A673 (cell line): ENCODE measurements around the gene NOS1AP. TPM values are rescaled to one million over a fixed set of nuclear protein-coding genes. Genes with fewer than 3 reads are reported as not detected.

Source experiments
- BruUV-seq: library from RNA; stranded (reverse); fragments of 400-500 nt; replicated peaks from 2 replicates; lab custom pipeline; 2021; lab: Mats Ljungman, UMichigan
- CTCF ChIA-PET: fragments of 300-600 bp; sonication (Branson Sonifier 250); formaldehyde crosslinking; loops from one replicate; lab custom pipeline; 2022; ENCODE audit warnings: antibody characterized with exemption; lab: Charles Lee
- POLR2A ChIA-PET: fragments of 300-600 bp; sonication (Branson Sonifier 250); formaldehyde crosslinking; loops from one replicate; lab custom pipeline; 2022; ENCODE audit warnings: antibody characterized with exemption; ENCODE audit not compliant: low non-redundant PET; lab: Charles Lee
- DNase-seq: peaks from one replicate; pipeline ENCODE4 v3.0.0-alpha.2; 2015; ENCODE audit warnings: low spot score
- H3K27ac ChIP-seq: fragments of 200-600 bp; sonication (generic); 2 replicates; pipeline ENCODE4 v1.5.1; 2016; ENCODE audit warnings: mixed run types, low read depth, mild to moderate bottlenecking, mixed read lengths, antibody characterized with exemption, low read length; ENCODE audit not compliant: poor library complexity, severe bottlenecking
- H3K27me3 ChIP-seq: fragments of 200-600 bp; sonication (generic); replicated peaks from 2 replicates; pipeline ENCODE4 v1.6.1; 2017; ENCODE audit warnings: mixed run types, low read depth, mild to moderate bottlenecking, mixed read lengths, antibody characterized with exemption, low read length; ENCODE audit not compliant: insufficient read depth, poor library complexity
- H3K36me3 ChIP-seq: fragments of 200-600 bp; sonication (generic); 2 replicates; pipeline ENCODE4 v1.6.1; 2016; ENCODE audit warnings: mixed run types, mild to moderate bottlenecking, mixed read lengths, antibody characterized with exemption, low read length; ENCODE audit not compliant: insufficient read depth, poor library complexity, severe bottlenecking
- H3K4me1 ChIP-seq: fragments of 200-600 bp; sonication (generic); 2 replicates; pipeline ENCODE4 v1.6.1; 2017; ENCODE audit warnings: mixed run types, mild to moderate bottlenecking, mixed read lengths, antibody characterized with exemption, low read length; ENCODE audit not compliant: insufficient read depth, poor library complexity, severe bottlenecking
- H3K4me3 ChIP-seq: fragments of 200-600 bp; sonication (generic); 2 replicates; pipeline ENCODE4 v1.5.1; 2016; ENCODE audit warnings: low read depth, mixed run types, mild to moderate bottlenecking, mixed read lengths, low read length; ENCODE audit not compliant: poor library complexity, severe bottlenecking
- H3K9me3 ChIP-seq: fragments of 200-600 bp; sonication (generic); 2 replicates; pipeline ENCODE4 v1.6.1; 2016; ENCODE audit warnings: mixed run types, low read depth, mild to moderate bottlenecking, mixed read lengths, antibody characterized with exemption, low read length; ENCODE audit not compliant: poor library complexity, severe bottlenecking
- EZH2 ChIP-seq: fragments of 200-600 bp; sonication (generic); IDR thresholded peaks from 2 replicates; pipeline ENCODE4 v1.6.1; 2017; ENCODE audit warnings: borderline replicate concordance, low read depth, mild to moderate bottlenecking, mixed read lengths, antibody characterized with exemption, low read length; ENCODE audit not compliant: poor library complexity, severe bottlenecking
- intact Hi-C: fragments of 100-400 bp; cut with micrococcal nuclease; formaldehyde crosslinking; loops from one replicate; pipeline ENCODE4 v1.10.0; 2022; ENCODE audit not compliant: unreplicated experiment
- total RNA-seq: library from RNA; stranded (reverse); gene quantifications from 2 replicates; pipeline ENCODE4 v1.2.3, GENCODE V29; 2021
- TF ChIP-seq, protein P1 (sequence below): fragments of 300-800, 200-600 bp; sonication (generic); conservative IDR thresholded peaks from 2 replicates; pipeline ENCODE4 v1.5.1; 2017; ENCODE audit warnings: low read depth, mild to moderate bottlenecking, antibody characterized with exemption, low read length, moderate library complexity, mixed read lengths

NOS1AP gene
- total RNA-seq, 1 experiment from 2014 or later = 28.0 TPM

DNA sequence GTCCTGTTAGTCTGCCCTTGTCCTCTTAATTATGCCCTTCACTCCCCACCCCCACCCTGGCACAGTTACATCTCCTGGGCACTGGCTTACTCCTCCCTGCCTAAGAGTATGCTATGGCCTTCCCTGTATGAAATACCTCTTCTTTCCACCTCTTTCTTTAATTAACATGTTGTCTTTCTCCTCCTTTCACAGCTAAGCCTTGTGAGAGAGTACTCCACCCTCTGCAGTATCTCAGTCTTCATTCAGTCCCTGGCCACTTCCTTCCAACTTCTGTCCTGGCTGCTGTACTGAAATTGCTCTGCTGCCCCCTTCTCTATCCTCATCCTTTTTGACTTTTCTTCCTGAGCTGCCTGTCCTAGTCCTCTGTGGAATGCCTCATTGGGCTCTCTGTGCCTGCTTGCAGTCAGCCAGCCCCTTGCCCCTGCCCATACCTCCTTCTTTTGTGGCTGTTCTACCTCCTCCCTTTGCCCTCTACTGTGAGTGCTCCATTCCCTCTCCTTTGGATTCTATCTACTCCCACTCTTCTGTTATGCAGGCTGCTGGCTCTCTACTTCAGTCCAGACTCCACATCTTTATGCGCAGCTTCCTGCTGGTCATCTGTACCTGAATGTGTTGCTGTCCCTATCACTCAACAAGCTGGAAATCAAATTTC is 8.3 kb downstream of the NOS1AP start:
- BruUV-seq = no TSS peak
- TF ChIP-seq, protein P1, sequence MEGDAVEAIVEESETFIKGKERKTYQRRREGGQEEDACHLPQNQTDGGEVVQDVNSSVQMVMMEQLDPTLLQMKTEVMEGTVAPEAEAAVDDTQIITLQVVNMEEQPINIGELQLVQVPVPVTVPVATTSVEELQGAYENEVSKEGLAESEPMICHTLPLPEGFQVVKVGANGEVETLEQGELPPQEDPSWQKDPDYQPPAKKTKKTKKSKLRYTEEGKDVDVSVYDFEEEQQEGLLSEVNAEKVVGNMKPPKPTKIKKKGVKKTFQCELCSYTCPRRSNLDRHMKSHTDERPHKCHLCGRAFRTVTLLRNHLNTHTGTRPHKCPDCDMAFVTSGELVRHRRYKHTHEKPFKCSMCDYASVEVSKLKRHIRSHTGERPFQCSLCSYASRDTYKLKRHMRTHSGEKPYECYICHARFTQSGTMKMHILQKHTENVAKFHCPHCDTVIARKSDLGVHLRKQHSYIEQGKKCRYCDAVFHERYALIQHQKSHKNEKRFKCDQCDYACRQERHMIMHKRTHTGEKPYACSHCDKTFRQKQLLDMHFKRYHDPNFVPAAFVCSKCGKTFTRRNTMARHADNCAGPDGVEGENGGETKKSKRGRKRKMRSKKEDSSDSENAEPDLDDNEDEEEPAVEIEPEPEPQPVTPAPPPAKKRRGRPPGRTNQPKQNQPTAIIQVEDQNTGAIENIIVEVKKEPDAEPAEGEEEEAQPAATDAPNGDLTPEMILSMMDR = no peak
- TF ChIP-seq EZH2 = no peak
- ChIA-PET CTCF (no interaction called here), POLR2A (no interaction called here)
- H3K9me3 ChIP-seq = no peaks in the 10 kb centered on the region
- H3K27me3 ChIP-seq = no peaks in the 10 kb centered on the region
- H3K4me1 ChIP-seq = peaks cover 38% of the 10 kb centered on the region
- peaks cover 18% of the 10 kb centered on the region for H3K36me3 ChIP-seq
- H3K27ac ChIP-seq = no peak overlapping the region
- intact Hi-C loops = no loop called here
- no peak overlapping the region for H3K4me3 ChIP-seq
- no peak for DNase-seq

DNA sequence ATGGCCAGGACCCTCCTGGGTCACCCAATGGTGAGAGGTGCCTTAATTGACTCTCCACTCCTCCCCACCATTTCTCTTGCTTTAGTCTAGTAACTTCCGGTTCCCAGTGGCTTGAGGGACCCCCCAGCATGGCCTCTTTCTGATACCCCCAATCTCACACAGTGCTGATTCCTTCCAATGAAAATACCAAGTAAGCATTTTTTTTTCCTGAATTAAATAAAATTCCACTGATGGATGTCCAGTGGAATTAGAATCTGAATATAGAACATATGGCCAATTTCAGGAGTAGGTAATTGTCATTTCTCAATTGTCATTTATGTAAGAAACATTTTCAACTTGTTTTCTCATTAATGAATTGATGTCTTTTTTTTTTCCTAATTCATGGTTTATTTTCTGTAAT is 9.5 kb downstream of the NOS1AP start:
- H3K4me1 ChIP-seq = peaks cover 37% of the 10 kb centered on the region
- no TSS peak for BruUV-seq
- DNase-seq = no peak
- H3K36me3 ChIP-seq = peaks cover 12% of the 10 kb centered on the region
- CTCF ChIA-PET = no interaction called here
- intact Hi-C loops = no loop called here
- POLR2A ChIA-PET = no interaction called here
- H3K4me3 ChIP-seq = no peak overlapping the region
- TF ChIP-seq, protein P1 = no peak
- no peak for TF ChIP-seq EZH2
- H3K27ac ChIP-seq = no peak overlapping the region
- H3K27me3 ChIP-seq = no peaks in the 10 kb centered on the region
- H3K9me3 ChIP-seq = no peaks in the 10 kb centered on the region

- Histone ChIP-seq H3K4me1 (peaks cover 37% of the 10 kb centered on the region), H3K27ac (peak overlapping the region; percentile 41), H3K9me3 (no peaks in the 10 kb centered on the region), H3K36me3 (no peaks in the 10 kb centered on the region), H3K27me3 (no peaks in the 10 kb centered on the region), H3K4me3 (no peak overlapping the region)
- ChIA-PET POLR2A (no interaction called here), CTCF (interaction anchor here (0.7 kb wide), 1 partner anchor 14 kb away, joined by 4 read pairs; no protein-coding TSS in a partner anchor)
- intact Hi-C loops = no loop called here
- no TSS peak for BruUV-seq
- TF ChIP-seq EZH2 = no peak
- TF ChIP-seq, protein P1 = no peak
- no peak for DNase-seq
Measured at GRCh38 chr1:162080472-162081015, 11.1 kb downstream of the NOS1AP start.
